Testis (tissue), 2 donors: ENCODE data around the gene SDK2.

Experiments
- CTCF ChIP-seq, 3 experiments: fragments of 450-650 bp in 2 of 3; fragments of 200-600 bp in 1 of 3; sonication (generic) in 1 of 3; IDR thresholded peaks; one replicate each; pipeline ENCODE4 v1.5.1; 2016 to 2019; ENCODE audit warnings: antibody characterized with exemption in 3 of 3, mild to moderate bottlenecking in 2 of 3, moderate library complexity in 1 of 3
- POLR2A ChIP-seq: fragments of 450-650 bp; IDR thresholded peaks from one replicate; pipeline ENCODE4 v1.6.1; 2017; ENCODE audit warnings: antibody characterized with exemption, mild to moderate bottlenecking, moderate library complexity

GRCh38 chr17:73437826-73438225 is 206.4 kb downstream of the SDK2 start:
- TF ChIP-seq CTCF (IDR thresholded peaks at IDR 0.05) (no peak), POLR2A (no peak)
